ENCODE results near the gene TALDO1. TPM values are rescaled to one million over a fixed set of nuclear protein-coding genes. Genes with fewer than 3 reads are reported as not detected.

Gene TALDO1
- total and polyA plus RNA-seq, 3 donors from 2014 or later, result 84.8 to 88.1 (median 86.6) TPM

GRCh38 chr11:779955-780532, 32.8 kb downstream of the TALDO1 start:
- 91 to 95% methylated on average over 11 to 16 of the region's 16 CpGs for WGBS, 2 donors
- intact Hi-C loops (cut with DNase I; ENCODE audit: low total_unique reads), result no loop called here
- TF ChIP-seq POLR2A (IDR thresholded peaks at IDR 0.05) (no peak), CTCF (IDR thresholded peaks at IDR 0.05) (no peak)
- Histone ChIP-seq H3K27me3 (no peaks in the 10 kb centered on the region), H3K4me1 (peaks cover 21% of the 10 kb centered on the region), H3K4me3 (no peak overlapping the region), H3K9me3 (no peaks in the 10 kb centered on the region), H3K36me3 (ENCODE audit: low read depth, missing control alignments) (no peaks in the 10 kb centered on the region), H3K27ac (no peak overlapping the region)
- no peak for DNase-seq

- no peaks in the 10 kb centered on the region for H3K9me3 ChIP-seq
- intact Hi-C loops (cut with DNase I; ENCODE audit: low total_unique reads), result no loop called here
- peaks cover 8% of the 10 kb centered on the region for H3K4me1 ChIP-seq
- DNase-seq, result no peak
- no peak overlapping the region for H3K27ac ChIP-seq
- WGBS, 2 donors, result 68 to 92% methylated on average over 16 to 31 of the region's 36 CpGs
- H3K4me3 ChIP-seq, result no peak overlapping the region
- H3K27me3 ChIP-seq, result no peaks in the 10 kb centered on the region
- TF ChIP-seq POLR2A (IDR thresholded peaks at IDR 0.05) (no peak), CTCF (IDR thresholded peaks at IDR 0.05) (no peak)
- no peaks in the 10 kb centered on the region for H3K36me3 ChIP-seq (ENCODE audit: low read depth, missing control alignments)
Observed at GRCh38 chr11:782264-783174, 35.3 kb downstream of the TALDO1 start.

- TF ChIP-seq POLR2A (IDR thresholded peaks at IDR 0.05) (no peak), CTCF (IDR thresholded peaks at IDR 0.05) (peak; percentile 14 to 63 (median 31))
- 46 to 52% methylated on average over 24 of the region's 24 CpGs for WGBS, 2 donors
Observed at GRCh38 chr11:783581-784015, 36.3 kb downstream of the TALDO1 start.

GRCh38 chr11:786235-787083, 39.2 kb downstream of the TALDO1 start:
- no peak overlapping the region for H3K4me3 ChIP-seq
- no peaks in the 10 kb centered on the region for H3K4me1 ChIP-seq
- WGBS, 2 donors, result 71 to 76% methylated on average over 10 to 23 of the region's 24 CpGs
- no peak for TF ChIP-seq CTCF (IDR thresholded peaks at IDR 0.05)
- TF ChIP-seq POLR2A (IDR thresholded peaks at IDR 0.05), result no peak
- H3K27me3 ChIP-seq, result no peaks in the 10 kb centered on the region
- intact Hi-C loops (cut with DNase I; ENCODE audit: low total_unique reads), result no loop called here
- no peaks in the 10 kb centered on the region for H3K36me3 ChIP-seq (ENCODE audit: low read depth, missing control alignments)
- peak; percentile 41 for DNase-seq
- no peak overlapping the region for H3K27ac ChIP-seq
- H3K9me3 ChIP-seq, result no peaks in the 10 kb centered on the region

More at GRCh38 chr11:783581-784015, 36.3 kb downstream of the TALDO1 start:
- H3K4me1 ChIP-seq, result peaks cover under 1% of the 10 kb centered on the region
- H3K36me3 ChIP-seq (ENCODE audit: low read depth, missing control alignments), result no peaks in the 10 kb centered on the region
- H3K27ac ChIP-seq, result no peak overlapping the region
- no peak overlapping the region for H3K4me3 ChIP-seq
- H3K27me3 ChIP-seq, result no peaks in the 10 kb centered on the region
- intact Hi-C loops (cut with DNase I; ENCODE audit: low total_unique reads), result no loop called here
- H3K9me3 ChIP-seq, result no peaks in the 10 kb centered on the region
- peak; percentile 55 for DNase-seq

Data from testis (tissue), 3 donors.